Caco-2 (cell line): Measurements from ENCODE around the gene INPP5K. TPM values are rescaled to one million over a fixed set of nuclear protein-coding genes. Genes with fewer than 3 reads are reported as not detected.

Experiments used
- total RNA-seq: library from RNA; stranded (reverse); gene quantifications from 2 replicates; pipeline ENCODE4 v1.2.3, GENCODE V29; 2022

INPP5K gene
- total RNA-seq, 1 experiment from 2014 or later = 24.1 TPM

Other genes starting within 250 kb of the INPP5K start
- not detected in 2 replicates for gene BHLHA9, start 246.2 kb downstream of the INPP5K start, total RNA-seq
- gene TRARG1, start 236.9 kb downstream of the INPP5K start, total RNA-seq = not detected in 2 replicates
- gene YWHAE, start 116.4 kb downstream of the INPP5K start, total RNA-seq = 915 and 956 TPM in 2 replicates
- gene CRK, start 60.4 kb downstream of the INPP5K start, total RNA-seq = 70.0 and 72.3 TPM in 2 replicates
- 162 and 171 TPM in 2 replicates for gene MYO1C, start 23.9 kb downstream of the INPP5K start, total RNA-seq
- 103 and 106 TPM in 2 replicates for gene PITPNA, start 46.2 kb upstream of the INPP5K start, total RNA-seq
- gene SLC43A2, start 112.2 kb upstream of the INPP5K start, total RNA-seq = 33.9 and 39.3 TPM in 2 replicates
- gene SCARF1, start 129.1 kb upstream of the INPP5K start, total RNA-seq = 0.14 and 0.51 TPM in 2 replicates
- 4.2 and 6.9 TPM in 2 replicates for gene RILP, start 133.3 kb upstream of the INPP5K start, total RNA-seq
- gene PRPF8, start 168.3 kb upstream of the INPP5K start, total RNA-seq = 398 and 430 TPM in 2 replicates
- gene TLCD2, start 193.8 kb upstream of the INPP5K start, total RNA-seq = 10.1 and 12.0 TPM in 2 replicates
- gene WDR81, start 208.1 kb upstream of the INPP5K start, total RNA-seq = 24.8 and 26.6 TPM in 2 replicates
- gene SERPINF2, start 226.3 kb upstream of the INPP5K start, total RNA-seq = 59.9 and 63.8 TPM in 2 replicates
- 36.3 and 38.4 TPM in 2 replicates for gene SERPINF1, start 245.4 kb upstream of the INPP5K start, total RNA-seq